ENCODE results near the gene CPA4.

The CPA4 gene

DNA sequence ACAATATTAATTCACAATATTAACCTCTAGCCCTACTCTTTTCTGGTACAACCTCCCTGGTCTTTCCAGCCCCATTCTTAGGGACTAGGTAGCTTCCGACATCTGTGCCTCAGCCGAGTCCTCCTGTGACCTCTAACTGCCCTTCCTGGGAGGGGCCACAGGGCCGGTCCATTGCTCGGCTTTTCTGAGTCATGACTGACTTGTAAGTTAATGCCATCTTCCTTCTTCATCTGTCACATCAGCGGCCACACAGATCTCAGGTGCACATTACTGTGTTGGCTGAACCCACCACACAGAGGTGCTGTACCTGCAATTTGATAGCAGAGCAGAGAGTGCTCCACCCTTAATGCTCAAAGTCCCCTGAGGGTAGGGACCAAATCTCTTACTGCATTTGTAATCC is 4.1 kb upstream of the CPA4 start:
- H3K27me3 ChIP-seq (ENCODE audit: insufficient read depth, low read length), result no peaks in the 10 kb centered on the region
- H3K79me2 ChIP-seq (ENCODE audit: control insufficient read depth, insufficient read depth, low read length, unreplicated experiment), result no peaks in the 10 kb centered on the region
- H3K4me1 ChIP-seq (ENCODE audit: control insufficient read depth, insufficient read depth, low read length, unreplicated experiment), result peaks cover 37% of the 10 kb centered on the region
- no peak overlapping the region for H2AFZ ChIP-seq (ENCODE audit: low read length, unreplicated experiment)
- H3K36me3 ChIP-seq (ENCODE audit: insufficient read depth, low read length), result no peaks in the 10 kb centered on the region
- no peak overlapping the region for H3K4me3 ChIP-seq (ENCODE audit: low read depth, low read length)
- no peak overlapping the region for H3K27ac ChIP-seq (ENCODE audit: low read depth, low read length)

DNA sequence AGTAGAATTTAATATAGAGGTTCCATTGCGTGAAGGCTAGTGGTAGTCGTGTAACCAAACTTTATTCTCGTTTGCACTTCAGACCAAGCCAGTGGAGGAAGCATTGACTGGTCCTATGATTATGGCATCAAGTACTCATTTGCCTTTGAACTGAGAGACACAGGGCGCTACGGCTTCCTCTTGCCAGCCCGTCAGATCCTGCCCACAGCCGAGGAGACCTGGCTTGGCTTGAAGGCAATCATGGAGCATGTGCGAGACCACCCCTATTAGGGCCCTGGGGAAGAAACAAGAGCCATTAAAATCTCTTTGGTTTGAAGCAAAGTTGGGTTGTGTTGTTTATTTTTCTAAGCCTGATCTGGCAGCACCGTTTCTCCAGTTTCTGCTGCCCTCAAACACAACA is 3.5 kb upstream of the CPA4 start:
- Histone ChIP-seq H3K4me1 (ENCODE audit: control insufficient read depth, insufficient read depth, low read length, unreplicated experiment) (peaks cover 37% of the 10 kb centered on the region), H3K79me2 (ENCODE audit: control insufficient read depth, insufficient read depth, low read length, unreplicated experiment) (no peaks in the 10 kb centered on the region), H3K4me3 (ENCODE audit: low read depth, low read length) (no peak overlapping the region), H3K27me3 (ENCODE audit: insufficient read depth, low read length) (no peaks in the 10 kb centered on the region), H3K36me3 (ENCODE audit: insufficient read depth, low read length) (no peaks in the 10 kb centered on the region), H2AFZ (ENCODE audit: low read length, unreplicated experiment) (no peak overlapping the region), H3K27ac (ENCODE audit: low read depth, low read length) (no peak overlapping the region)

DNA sequence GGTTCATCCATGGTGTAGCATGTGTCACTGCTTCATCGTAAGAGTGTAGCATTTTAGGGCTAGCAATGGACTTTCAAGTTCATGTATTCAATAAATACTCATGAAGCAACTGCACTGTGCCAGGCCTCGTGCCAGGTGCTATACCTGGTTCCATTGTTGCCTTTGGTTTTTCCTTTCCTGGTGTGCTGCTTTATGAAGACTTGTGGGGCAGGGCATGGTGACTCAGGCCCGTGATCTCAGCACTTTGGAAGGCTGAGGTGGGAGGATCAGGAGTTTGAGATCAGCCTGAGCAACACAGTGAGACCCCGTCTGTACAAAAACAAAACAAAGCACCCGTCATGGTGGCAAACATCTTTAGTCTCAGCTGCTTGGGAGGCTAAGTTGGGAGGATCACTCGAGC is 2.2 kb upstream of the CPA4 start:
- no peaks in the 10 kb centered on the region for H3K36me3 ChIP-seq (ENCODE audit: insufficient read depth, low read length)
- peaks cover 37% of the 10 kb centered on the region for H3K4me1 ChIP-seq (ENCODE audit: control insufficient read depth, insufficient read depth, low read length, unreplicated experiment)
- no peaks in the 10 kb centered on the region for H3K79me2 ChIP-seq (ENCODE audit: control insufficient read depth, insufficient read depth, low read length, unreplicated experiment)
- H3K27me3 ChIP-seq (ENCODE audit: insufficient read depth, low read length), result no peaks in the 10 kb centered on the region
- H3K4me3 ChIP-seq (ENCODE audit: low read depth, low read length), result no peak overlapping the region
- H2AFZ ChIP-seq (ENCODE audit: low read length, unreplicated experiment), result peak overlapping the region; percentile 43
- peak overlapping the region; percentile 31; the same call in 1 of the 2 replicates for H3K27ac ChIP-seq (ENCODE audit: low read depth, low read length)

DNA sequence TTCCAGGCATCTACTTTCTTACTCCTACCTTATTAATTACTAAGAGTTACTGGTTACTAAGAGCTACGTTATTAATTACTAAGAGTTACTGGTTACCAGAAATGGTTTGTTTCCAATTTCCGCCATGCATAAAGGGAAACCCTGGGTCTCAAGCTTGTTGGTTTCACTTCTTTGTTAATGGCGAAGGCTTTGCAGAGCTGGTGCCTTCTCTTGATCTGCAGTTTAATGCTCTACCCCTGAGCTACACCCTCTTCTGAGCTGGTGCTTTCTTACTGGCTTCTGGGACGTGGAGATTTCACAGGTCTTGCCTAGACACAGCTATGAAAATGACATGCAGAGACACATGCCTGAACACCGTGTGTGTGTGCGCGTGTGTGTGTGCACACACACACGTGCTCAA is 560 bp downstream of the CPA4 start:
- Histone ChIP-seq H3K27ac (ENCODE audit: low read depth, low read length) (peak overlapping the region; percentile 76), H3K36me3 (ENCODE audit: insufficient read depth, low read length) (no peaks in the 10 kb centered on the region), H2AFZ (ENCODE audit: low read length, unreplicated experiment) (no peak overlapping the region), H3K4me3 (ENCODE audit: low read depth, low read length) (peak overlapping the region; percentile 12), H3K27me3 (ENCODE audit: insufficient read depth, low read length) (no peaks in the 10 kb centered on the region), H3K79me2 (ENCODE audit: control insufficient read depth, insufficient read depth, low read length, unreplicated experiment) (no peaks in the 10 kb centered on the region), H3K4me1 (ENCODE audit: control insufficient read depth, insufficient read depth, low read length, unreplicated experiment) (peaks cover 35% of the 10 kb centered on the region)

DNA sequence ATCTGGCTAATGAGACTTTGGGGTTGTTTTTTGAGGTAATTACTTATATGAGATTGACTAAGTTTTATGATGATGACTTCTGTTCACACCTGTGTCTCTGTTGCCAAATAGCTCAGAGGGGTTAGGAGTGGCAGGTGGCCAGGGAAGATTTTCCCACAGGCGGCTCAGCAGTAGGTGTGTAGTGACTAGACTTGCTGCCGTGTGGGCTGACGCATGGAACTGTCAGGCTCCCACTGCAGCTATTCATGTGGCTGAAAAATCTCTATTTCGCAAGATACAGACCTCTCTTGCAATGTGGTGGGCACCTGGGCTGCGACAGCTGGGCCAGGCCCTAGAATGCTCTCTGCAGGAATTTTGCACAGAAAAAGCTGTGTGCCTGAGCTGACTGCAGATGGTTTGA is 1.4 kb downstream of the CPA4 start:
- H3K27ac ChIP-seq (ENCODE audit: low read depth, low read length), result no peak overlapping the region
- no peak overlapping the region for H3K4me3 ChIP-seq (ENCODE audit: low read depth, low read length)
- no peaks in the 10 kb centered on the region for H3K27me3 ChIP-seq (ENCODE audit: insufficient read depth, low read length)
- H3K36me3 ChIP-seq (ENCODE audit: insufficient read depth, low read length), result no peaks in the 10 kb centered on the region
- peaks cover 27% of the 10 kb centered on the region for H3K4me1 ChIP-seq (ENCODE audit: control insufficient read depth, insufficient read depth, low read length, unreplicated experiment)
- H3K79me2 ChIP-seq (ENCODE audit: control insufficient read depth, insufficient read depth, low read length, unreplicated experiment), result no peaks in the 10 kb centered on the region
- H2AFZ ChIP-seq (ENCODE audit: low read length, unreplicated experiment), result no peak overlapping the region

DNA sequence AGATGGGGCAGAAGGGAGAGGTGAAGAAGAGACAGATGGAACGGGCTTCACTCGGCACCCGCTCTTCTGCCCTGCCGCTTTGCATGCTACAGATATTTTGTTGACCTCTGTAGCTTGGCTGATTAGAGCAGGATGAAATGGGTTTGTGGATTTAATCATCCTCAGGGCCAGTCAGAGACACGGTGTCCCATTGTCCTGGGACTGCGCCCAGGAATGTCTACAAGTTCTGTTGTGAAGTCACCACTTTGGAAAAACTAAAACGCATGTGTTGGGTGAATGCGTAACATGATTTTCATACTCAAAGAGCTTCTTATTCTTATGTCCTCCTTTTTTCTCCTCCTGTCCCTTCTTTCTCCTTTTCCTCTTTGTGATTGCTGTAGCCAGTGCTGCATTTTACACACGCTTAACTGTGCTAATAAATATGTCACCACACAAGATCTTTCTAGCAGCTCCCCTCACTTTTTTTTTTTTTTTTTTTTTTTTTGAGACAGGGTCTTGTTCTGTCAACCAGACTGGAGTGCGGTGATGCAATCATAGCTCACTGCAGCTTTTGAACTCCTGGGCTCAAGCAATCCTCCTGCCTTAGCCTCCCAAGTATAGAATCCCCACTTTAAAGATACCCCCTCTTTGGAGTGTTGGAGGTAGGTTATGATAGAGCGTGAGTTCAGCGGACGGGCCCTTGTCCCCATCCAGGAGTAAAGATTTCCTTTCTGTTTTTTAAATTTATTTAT is 3.4 kb downstream of the CPA4 start:
- Histone ChIP-seq H3K79me2 (ENCODE audit: control insufficient read depth, insufficient read depth, low read length, unreplicated experiment) (no peaks in the 10 kb centered on the region), H2AFZ (ENCODE audit: low read length, unreplicated experiment) (no peak overlapping the region), H3K4me3 (ENCODE audit: low read depth, low read length) (no peak overlapping the region), H3K4me1 (ENCODE audit: control insufficient read depth, insufficient read depth, low read length, unreplicated experiment) (peaks cover 14% of the 10 kb centered on the region), H3K27me3 (ENCODE audit: insufficient read depth, low read length) (no peaks in the 10 kb centered on the region), H3K36me3 (ENCODE audit: insufficient read depth, low read length) (0 out of 2 replicates have a peak, but pooled peaks cover 4% of the 10 kb centered on the region), H3K27ac (ENCODE audit: low read depth, low read length) (no peak overlapping the region)

DNA sequence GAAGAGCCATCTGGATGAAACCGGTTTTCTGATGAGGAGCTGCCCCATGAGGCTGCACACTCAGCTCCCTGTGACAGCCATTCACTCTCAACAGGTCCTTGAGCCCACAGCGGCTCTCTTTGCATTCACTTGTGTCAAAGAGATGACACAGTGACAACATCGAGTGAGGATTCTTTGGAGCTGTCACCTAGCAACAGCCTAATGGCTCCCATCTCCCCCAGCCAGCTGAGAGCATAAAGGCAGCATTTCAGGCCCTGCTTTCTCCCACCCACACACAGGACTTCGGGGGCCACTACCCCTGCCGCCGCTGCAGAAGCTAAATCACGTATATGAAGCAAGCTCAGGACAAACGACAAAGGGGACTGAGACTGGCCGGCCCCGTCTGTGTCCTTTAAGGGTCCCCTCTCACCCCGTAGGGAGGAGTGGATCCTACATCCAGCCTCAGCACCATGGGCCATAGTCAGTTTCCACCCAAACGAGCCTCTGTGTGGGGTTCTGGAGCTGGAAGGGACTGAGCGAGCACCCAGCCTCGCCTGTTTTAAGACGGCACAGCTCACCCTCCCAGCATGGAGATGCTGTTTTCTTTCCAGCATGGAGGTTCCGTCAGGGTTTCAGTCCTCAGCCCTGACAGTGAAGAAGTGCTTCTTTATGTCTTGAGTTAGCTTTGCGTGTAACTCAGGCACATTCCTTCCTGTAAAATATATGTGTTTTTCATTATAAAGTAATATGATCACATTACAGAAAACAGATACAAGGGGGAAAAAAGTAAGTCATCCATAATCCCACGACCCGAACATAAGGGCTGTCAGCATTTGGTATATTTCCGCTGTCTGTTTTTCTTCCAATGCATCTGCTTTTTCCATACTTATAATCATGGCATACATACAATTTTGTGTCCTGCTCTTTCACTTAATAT is 4.9 kb downstream of the CPA4 start:
- no peak overlapping the region for H3K4me3 ChIP-seq (ENCODE audit: low read depth, low read length)
- no peak overlapping the region for H3K27ac ChIP-seq (ENCODE audit: low read depth, low read length)
- H2AFZ ChIP-seq (ENCODE audit: low read length, unreplicated experiment), result no peak overlapping the region

DNA sequence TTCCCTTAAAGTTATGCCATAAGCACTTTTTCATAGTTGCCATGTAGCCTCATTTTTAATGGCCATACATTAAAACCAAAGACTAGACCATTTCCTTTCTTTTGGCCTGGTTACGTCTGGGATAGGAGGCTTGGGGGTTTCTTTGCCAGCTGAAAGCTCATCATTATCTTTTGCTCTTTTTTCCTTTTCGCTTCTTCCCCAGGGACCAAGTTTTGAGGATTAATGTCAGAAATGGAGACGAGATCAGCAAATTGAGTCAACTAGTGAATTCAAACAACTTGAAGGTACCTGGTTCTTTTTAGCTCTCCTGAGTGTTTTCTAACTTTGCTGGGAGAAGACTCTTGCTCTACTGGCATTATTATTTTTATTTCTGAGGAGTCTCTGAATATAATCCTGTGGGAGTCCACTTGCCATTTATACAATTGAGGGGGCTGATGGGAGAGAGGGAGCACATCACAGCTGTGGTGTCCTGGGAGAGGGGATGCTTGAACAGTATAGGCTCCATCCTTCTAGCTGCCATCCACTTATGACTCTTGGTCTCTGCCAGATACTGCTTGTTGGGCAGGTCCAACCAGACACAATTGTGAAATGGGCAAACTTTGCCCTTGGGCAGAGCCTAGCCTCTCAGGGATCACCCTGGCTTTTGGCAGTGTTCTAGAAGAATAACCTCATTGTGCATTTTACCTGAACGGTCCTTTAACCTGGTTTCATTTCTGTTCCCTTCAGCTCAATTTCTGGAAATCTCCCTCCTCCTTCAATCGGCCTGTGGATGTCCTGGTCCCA is 5.8 kb downstream of the CPA4 start:
- Histone ChIP-seq H3K27me3 (ENCODE audit: insufficient read depth, low read length) (no peaks in the 10 kb centered on the region), H3K79me2 (ENCODE audit: control insufficient read depth, insufficient read depth, low read length, unreplicated experiment) (no peaks in the 10 kb centered on the region), H2AFZ (ENCODE audit: low read length, unreplicated experiment) (no peak overlapping the region), H3K27ac (ENCODE audit: low read depth, low read length) (no peak overlapping the region), H3K4me1 (ENCODE audit: control insufficient read depth, insufficient read depth, low read length, unreplicated experiment) (peaks cover under 1% of the 10 kb centered on the region), H3K4me3 (ENCODE audit: low read depth, low read length) (no peak overlapping the region), H3K36me3 (ENCODE audit: insufficient read depth, low read length) (0 out of 2 replicates have a peak, but pooled peaks cover 6% of the 10 kb centered on the region)

More for the DNA sequence above, 4.9 kb downstream of the CPA4 start:
- Histone ChIP-seq H3K36me3 (ENCODE audit: insufficient read depth, low read length) (0 out of 2 replicates have a peak, but pooled peaks cover 6% of the 10 kb centered on the region), H3K79me2 (ENCODE audit: control insufficient read depth, insufficient read depth, low read length, unreplicated experiment) (no peaks in the 10 kb centered on the region), H3K27me3 (ENCODE audit: insufficient read depth, low read length) (no peaks in the 10 kb centered on the region), H3K4me1 (ENCODE audit: control insufficient read depth, insufficient read depth, low read length, unreplicated experiment) (peaks cover 8% of the 10 kb centered on the region)

DNA sequence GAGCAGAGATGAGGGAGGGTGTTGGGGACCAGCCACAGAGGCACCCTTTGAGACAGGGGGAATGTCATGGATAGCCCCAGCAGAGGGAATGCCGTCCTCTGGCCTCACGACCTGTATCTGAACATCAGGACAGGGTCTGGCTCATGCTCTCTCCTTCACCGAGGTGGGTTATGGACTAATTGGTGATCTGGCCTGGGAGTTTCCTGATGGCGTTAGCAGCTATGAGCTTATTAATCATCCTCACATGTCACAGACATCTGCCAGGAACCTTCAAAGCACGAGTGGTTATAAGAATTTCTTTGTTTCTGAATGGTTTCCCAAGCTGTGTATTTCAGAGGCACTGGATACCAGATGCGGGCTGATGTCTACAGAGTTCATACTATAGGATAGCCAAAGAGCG is 6.9 kb downstream of the CPA4 start:
- H3K36me3 ChIP-seq (ENCODE audit: insufficient read depth, low read length), result peaks cover 6% of the 10 kb centered on the region; the same call in 1 of the 2 replicates
- no peak overlapping the region for H2AFZ ChIP-seq (ENCODE audit: low read length, unreplicated experiment)
- H3K4me3 ChIP-seq (ENCODE audit: low read depth, low read length), result no peak overlapping the region
- no peaks in the 10 kb centered on the region for H3K79me2 ChIP-seq (ENCODE audit: control insufficient read depth, insufficient read depth, low read length, unreplicated experiment)
- H3K27me3 ChIP-seq (ENCODE audit: insufficient read depth, low read length), result no peaks in the 10 kb centered on the region
- H3K27ac ChIP-seq (ENCODE audit: low read depth, low read length), result no peak overlapping the region
- no peaks in the 10 kb centered on the region for H3K4me1 ChIP-seq (ENCODE audit: control insufficient read depth, insufficient read depth, low read length, unreplicated experiment)

DNA sequence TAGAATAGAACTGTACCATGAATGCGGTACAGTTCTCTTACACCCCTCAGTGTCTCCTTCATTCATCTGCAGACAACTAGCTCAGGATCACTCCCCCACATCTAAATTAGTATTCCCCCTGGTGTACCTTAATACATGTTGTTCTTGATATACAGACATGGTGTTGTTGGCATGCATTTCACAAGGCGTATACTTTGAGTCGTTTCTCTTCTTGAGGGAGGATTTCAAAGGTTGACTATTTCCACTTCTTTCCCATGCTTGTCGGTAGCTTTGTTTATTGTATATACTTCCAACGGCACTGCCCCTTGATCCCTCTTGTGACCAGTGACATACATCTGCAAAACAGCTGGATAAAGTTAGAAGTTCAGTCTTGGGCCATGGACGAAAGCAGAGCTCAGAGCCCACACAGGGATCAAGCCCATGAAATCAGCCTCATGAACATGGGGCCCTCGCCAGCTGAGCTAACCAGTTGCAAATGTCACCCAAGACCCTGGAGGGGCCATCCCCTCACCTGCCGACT is 8.6 kb downstream of the CPA4 start:
- no peak overlapping the region for H3K4me3 ChIP-seq (ENCODE audit: low read depth, low read length)

More for the DNA sequence above, 8.6 kb downstream of the CPA4 start:
- Histone ChIP-seq H3K4me1 (ENCODE audit: control insufficient read depth, insufficient read depth, low read length, unreplicated experiment) (no peaks in the 10 kb centered on the region), H3K79me2 (ENCODE audit: control insufficient read depth, insufficient read depth, low read length, unreplicated experiment) (no peaks in the 10 kb centered on the region), H2AFZ (ENCODE audit: low read length, unreplicated experiment) (no peak overlapping the region), H3K27me3 (ENCODE audit: insufficient read depth, low read length) (no peaks in the 10 kb centered on the region), H3K36me3 (ENCODE audit: insufficient read depth, low read length) (peaks cover 10% of the 10 kb centered on the region; the same call in 1 of the 2 replicates), H3K27ac (ENCODE audit: low read depth, low read length) (no peak overlapping the region)
